Lower leg skin (tissue), 4 donors: ENCODE data around the gene IFIT3. TPM values are rescaled to one million over a fixed set of nuclear protein-coding genes. Genes with fewer than 3 reads are reported as not detected.
"Not testable (repeated sequence)": the region's sequence is repeated elsewhere in the genome, so short reads cannot be mapped to it uniquely, and the experiment has no call there.

Experiments
- DNase-seq, 2 donors: peaks; one replicate each; pipeline ENCODE4 v3.0.0-alpha.2; 2019; ENCODE audit warnings: low spot score in 2 of 2
- H3K4me3 ChIP-seq: fragments of 200-600 bp; sonication (generic); 2 replicates; pipeline ENCODE4 v1.5.1; 2017; ENCODE audit warnings: mild to moderate bottlenecking, low read depth; ENCODE audit not compliant: poor library complexity, severe bottlenecking
- CTCF ChIP-seq, 3 donors: fragments of 450-650 bp; IDR thresholded peaks; one replicate each; pipeline ENCODE4 v1.5.1; 2016; ENCODE audit warnings: antibody characterized with exemption in 3 of 3, mild to moderate bottlenecking in 3 of 3, moderate library complexity in 2 of 3
- POLR2A ChIP-seq, 2 donors: fragments of 450-650 bp; IDR thresholded peaks; one replicate each; pipeline ENCODE4 v1.6.1; 2016 to 2017; ENCODE audit warnings: antibody characterized with exemption in 2 of 2, mild to moderate bottlenecking in 1 of 2, moderate library complexity in 1 of 2
- WGBS, 2 donors: methylation state at CpG; one replicate each; pipeline ENCODE4 v1.1.5; 2018; 5-methylcytosine and 5-hydroxymethylcytosine counted together
- intact Hi-C: fragments of 100-400 bp; cut with DNase I; formaldehyde crosslinking; loops from one replicate; pipeline ENCODE4 v1.15.0; 2023; ENCODE audit warnings: low total_unique reads
- total RNA-seq, 4 donors: library from RNA; depleted of rRNA; stranded (reverse); fragments of >200 nt; gene quantifications; one replicate each; pipeline ENCODE4 v1.1.0, GENCODE V29; 2016

Gene IFIT3
- total RNA-seq, 4 donors from 2014 or later, result 1.1 to 8.2 (median 3.7) TPM

GRCh38 chr10:89348481-89348880, 20.7 kb downstream of the IFIT3 start:
- 78 to 81% methylated on average over 5 of the region's 5 CpGs for WGBS, 2 donors
- TF ChIP-seq POLR2A (IDR thresholded peaks at IDR 0.05) (no peak), CTCF (IDR thresholded peaks at IDR 0.05) (no peak)
- DNase-seq, result no peak
- intact Hi-C loops, result no loop called here
- no peak overlapping the region for H3K4me3 ChIP-seq

GRCh38 chr10:89348975-89349374, 21.2 kb downstream of the IFIT3 start:
- TF ChIP-seq POLR2A (IDR thresholded peaks at IDR 0.05) (no peak), CTCF (IDR thresholded peaks at IDR 0.05) (no peak)
- WGBS, 2 donors, result 90 to 98% methylated on average over 2 of the region's 2 CpGs
- DNase-seq, result no peak
- no peak overlapping the region for H3K4me3 ChIP-seq
- intact Hi-C loops, result no loop called here

- DNase-seq, intact Hi-C loops, H3K4me3 ChIP-seq: not testable (repeated sequence)
- WGBS, 2 donors, result 20 to 28% methylated on average over 7 of the region's 7 CpGs
Measured at GRCh38 chr10:89350631-89351315, 23.0 kb downstream of the IFIT3 start.

GRCh38 chr10:89351412-89351779, 23.6 kb downstream of the IFIT3 start:
- intact Hi-C loops, result no loop called here
- H3K4me3 ChIP-seq, result no peak overlapping the region
- 38 to 54% methylated on average over 1 of the region's 1 CpG for WGBS, 2 donors
- TF ChIP-seq CTCF (IDR thresholded peaks at IDR 0.05) (no peak), POLR2A (IDR thresholded peaks at IDR 0.05) (no peak)
- DNase-seq, result no peak

- TF ChIP-seq POLR2A (IDR thresholded peaks at IDR 0.05) (no peak), CTCF (IDR thresholded peaks at IDR 0.05) (no peak)
- intact Hi-C loops, result no loop called here
- no peak for DNase-seq
- no peak overlapping the region for H3K4me3 ChIP-seq
- whole genome bisulfite sequencing, 2 donors, result 47% methylated on average over 12 of the region's 12 CpGs
Measured at GRCh38 chr10:89351780-89352597, 24.2 kb downstream of the IFIT3 start.

- no peak for DNase-seq
- intact Hi-C loops, result no loop called here
- 84 to 94% methylated on average over 4 of the region's 4 CpGs for WGBS, 2 donors
- TF ChIP-seq POLR2A (IDR thresholded peaks at IDR 0.05), result no peak
- no peak for TF ChIP-seq CTCF (IDR thresholded peaks at IDR 0.05)
- H3K4me3 ChIP-seq, result no peak overlapping the region
Measured at GRCh38 chr10:89352802-89353201, 25.0 kb downstream of the IFIT3 start.
